Ascending aorta (tissue), 2 donors: Measurements from ENCODE around the gene KCNJ16. TPM values are rescaled to one million over a fixed set of nuclear protein-coding genes. Genes with fewer than 3 reads are reported as not detected.

Experiments
- DNase-seq, 2 donors: peaks; one replicate each; pipeline ENCODE4 v3.0.0-alpha.2; 2019; ENCODE audit warnings: low spot score in 2 of 2
- H3K27ac ChIP-seq, 2 donors: fragments of 200-600 bp; sonication (generic); one replicate each; pipeline ENCODE4 v1.5.1; 2016 to 2017; ENCODE audit warnings: mild to moderate bottlenecking in 1 of 2
- H3K27me3 ChIP-seq: fragments of 200-600 bp; sonication (generic); one replicate; pipeline ENCODE4 v1.5.1; 2017
- H3K36me3 ChIP-seq, 2 donors: fragments of 200-600 bp; sonication (generic); one replicate each; pipeline ENCODE4 v1.5.1; 2016
- H3K4me1 ChIP-seq, 2 donors: fragments of 200-600 bp; sonication (generic); one replicate each; pipeline ENCODE4 v1.5.1; 2016 to 2017; ENCODE audit warnings: mild to moderate bottlenecking in 1 of 2
- H3K4me3 ChIP-seq, 2 donors: fragments of 200-600 bp; sonication (generic); one replicate each; pipeline ENCODE4 v1.5.1; 2016 to 2017; ENCODE audit warnings: mild to moderate bottlenecking in 1 of 2
- H3K9me3 ChIP-seq, 2 donors: fragments of 200-600 bp; sonication (generic); one replicate each; pipeline ENCODE4 v1.5.1; 2016
- CTCF ChIP-seq, 3 experiments: fragments of 200-600 bp in 2 of 3; fragments of 450-650 bp in 1 of 3; sonication (generic) in 2 of 3; IDR thresholded peaks; one replicate each; pipeline ENCODE4 v1.5.1; 2016 to 2019; ENCODE audit warnings: antibody characterized with exemption in 3 of 3, mild to moderate bottlenecking in 1 of 3, moderate library complexity in 1 of 3
- intact Hi-C: fragments of 100-400 bp; cut with DNase I; formaldehyde crosslinking; loops from one replicate; pipeline ENCODE4 v1.15.1; 2023
- total RNA-seq: library from RNA; depleted of rRNA; stranded (reverse); fragments of >200 nt; gene quantifications from one replicate; pipeline ENCODE4 v1.1.0, GENCODE V29; 2016

Gene KCNJ16
- total RNA-seq, 1 donor from 2014 or later, result not detected

GRCh38 chr17:70047619-70048419, 27.2 kb upstream of the KCNJ16 start:
- Histone ChIP-seq H3K4me3 (no peak overlapping the region), H3K4me1 (no peaks in the 10 kb centered on the region), H3K36me3 (no peaks in the 10 kb centered on the region), H3K9me3 (no peaks in the 10 kb centered on the region), H3K27ac (no peak overlapping the region), H3K27me3 (no peaks in the 10 kb centered on the region)
- DNase-seq, result no peak
- no peak for TF ChIP-seq CTCF (IDR thresholded peaks at IDR 0.05)
- intact Hi-C loops, result no loop called here

GRCh38 chr17:70049801-70050591, 25.0 kb upstream of the KCNJ16 start:
- H3K27ac ChIP-seq, result no peak overlapping the region
- no peaks in the 10 kb centered on the region for H3K4me1 ChIP-seq
- no peak overlapping the region for H3K4me3 ChIP-seq
- H3K27me3 ChIP-seq, result no peaks in the 10 kb centered on the region
- intact Hi-C loops, result no loop called here
- no peaks in the 10 kb centered on the region for H3K36me3 ChIP-seq
- H3K9me3 ChIP-seq, result no peaks in the 10 kb centered on the region
- TF ChIP-seq CTCF (IDR thresholded peaks at IDR 0.05), result no peak
- no peak for DNase-seq

DNA sequence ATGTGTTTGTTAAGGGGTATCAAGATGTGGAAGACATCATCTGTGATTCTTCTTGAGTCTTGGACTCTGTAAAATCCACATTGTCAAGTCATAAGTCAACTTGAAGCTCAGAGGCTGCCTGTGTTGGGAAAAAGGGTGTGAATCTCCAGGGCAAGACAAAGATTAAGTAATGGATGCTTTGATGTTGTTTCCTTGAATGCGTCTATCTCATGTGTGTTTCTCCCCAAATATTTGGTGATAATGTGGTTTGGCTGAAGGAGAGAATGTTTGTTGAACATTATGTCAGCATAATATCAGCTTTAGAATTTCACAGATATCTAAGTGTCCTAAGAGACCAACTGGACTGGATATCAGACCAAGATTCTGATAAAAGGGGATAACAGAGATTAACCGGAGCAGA, 24.1 kb upstream of the KCNJ16 start:
- intact Hi-C loops, result no loop called here
- no peak for TF ChIP-seq CTCF (IDR thresholded peaks at IDR 0.05)
- H3K27ac ChIP-seq, result no peak overlapping the region

DNA sequence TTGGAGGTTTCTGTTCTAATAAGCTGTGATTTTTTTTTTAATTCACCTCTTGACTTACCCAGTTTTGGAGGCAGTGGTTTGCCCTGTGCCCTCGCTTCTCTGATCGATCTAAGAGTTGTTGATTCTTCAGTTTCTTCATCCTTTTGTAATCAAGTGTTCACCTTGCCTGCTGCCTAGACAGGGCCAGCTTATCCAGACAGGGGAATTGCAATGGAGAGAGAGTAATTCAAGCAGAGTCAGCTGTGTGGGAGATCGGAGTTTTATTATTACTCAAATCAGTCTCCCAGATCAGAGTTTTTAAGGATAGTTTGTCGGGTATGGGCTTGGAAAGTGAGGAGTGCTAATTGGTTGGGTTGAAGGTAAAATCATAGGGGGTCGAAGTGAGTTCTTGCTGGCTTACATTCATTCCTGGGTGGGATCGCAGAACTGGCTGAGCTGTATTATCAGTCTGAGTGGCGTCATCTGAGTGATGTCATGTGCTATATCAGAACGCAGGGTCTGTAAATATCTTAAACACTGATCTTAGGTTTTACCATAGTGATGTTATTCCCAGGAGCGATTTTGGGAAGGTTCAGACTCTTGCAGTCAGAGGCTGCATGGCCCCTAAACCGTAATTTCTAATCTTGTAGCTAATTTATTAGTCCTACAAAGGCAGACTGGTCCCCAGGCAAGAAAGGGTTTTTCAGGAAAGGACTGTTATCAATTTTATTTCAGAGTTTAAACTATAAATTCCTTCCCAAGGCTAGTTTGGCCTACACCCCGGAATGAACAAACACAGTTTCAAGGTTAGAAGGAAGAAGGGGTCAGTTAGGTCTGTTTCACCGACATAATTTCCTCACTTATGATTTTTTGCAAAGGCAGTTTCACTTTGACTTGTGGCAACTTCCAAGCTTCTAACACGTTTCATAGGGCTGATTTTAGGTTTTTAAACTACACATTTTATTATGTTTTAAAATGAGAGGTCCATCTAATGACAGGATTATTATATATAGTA, 21.5 kb upstream of the KCNJ16 start:
- intact Hi-C loops, result no loop called here
- Histone ChIP-seq H3K27ac (no peak overlapping the region), H3K4me1 (no peaks in the 10 kb centered on the region), H3K27me3 (no peaks in the 10 kb centered on the region), H3K4me3 (peak overlapping the region; percentile 39 to 41), H3K36me3 (no peaks in the 10 kb centered on the region), H3K9me3 (no peaks in the 10 kb centered on the region)
- no peak for DNase-seq
- no peak for TF ChIP-seq CTCF (IDR thresholded peaks at IDR 0.05)

More for the DNA sequence above, 24.1 kb upstream of the KCNJ16 start:
- DNase-seq, result no peak
- no peaks in the 10 kb centered on the region for H3K27me3 ChIP-seq
- H3K36me3 ChIP-seq, result no peaks in the 10 kb centered on the region
- no peak overlapping the region for H3K4me3 ChIP-seq
- H3K9me3 ChIP-seq, result no peaks in the 10 kb centered on the region
- H3K4me1 ChIP-seq, result no peaks in the 10 kb centered on the region

DNA sequence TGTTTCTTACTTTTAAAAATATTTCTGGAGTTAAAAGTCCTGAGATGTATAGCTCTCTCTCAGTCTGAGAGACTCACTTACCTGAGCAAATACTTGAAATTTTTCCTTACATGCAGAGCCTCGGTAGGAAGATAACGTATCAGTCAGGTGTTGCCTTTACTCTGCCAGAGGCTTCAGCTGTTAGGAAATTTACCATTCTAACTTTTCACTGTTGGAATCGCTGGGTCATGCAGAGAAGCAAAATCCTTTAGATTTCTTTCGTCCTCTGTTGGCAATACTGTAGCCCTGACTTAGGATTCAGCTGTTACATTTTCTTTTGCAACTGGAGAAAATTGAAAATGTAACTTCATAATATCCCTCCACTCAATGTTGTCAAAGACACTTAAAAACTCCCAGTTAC, 20.0 kb upstream of the KCNJ16 start:
- TF ChIP-seq CTCF (IDR thresholded peaks at IDR 0.05), result no peak
- Histone ChIP-seq H3K27ac (no peak overlapping the region), H3K36me3 (no peaks in the 10 kb centered on the region), H3K27me3 (no peaks in the 10 kb centered on the region), H3K4me1 (no peaks in the 10 kb centered on the region), H3K9me3 (no peaks in the 10 kb centered on the region), H3K4me3 (no peak overlapping the region)
- DNase-seq, result no peak
- intact Hi-C loops, result no loop called here
